ENCODE measurements around the gene ATPAF1.

Gene ATPAF1

DNA sequence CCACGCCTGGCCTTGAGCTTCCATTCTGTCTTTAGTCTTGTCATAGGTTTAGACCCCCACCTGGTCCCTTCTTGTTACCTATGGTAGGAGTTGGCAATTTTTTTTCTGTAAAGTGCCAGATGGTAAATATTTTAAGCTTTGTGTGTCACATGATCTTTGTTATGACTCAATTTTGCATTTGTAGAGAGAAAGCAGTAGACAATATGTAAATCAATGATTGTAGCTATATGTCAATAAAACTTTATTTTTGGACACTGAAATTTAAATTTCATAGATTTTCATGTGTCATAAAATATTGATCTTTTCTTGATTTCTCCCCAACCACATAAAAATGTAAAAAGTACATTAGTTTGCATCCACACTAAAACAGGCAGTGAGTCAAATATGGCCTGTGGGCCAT lies 72.1 kb downstream of the ATPAF1 start:
- H3K4me3 ChIP-seq (ENCODE audit: low read depth, low read length) = no peak overlapping the region
- no peaks in the 10 kb centered on the region for H3K4me1 ChIP-seq (ENCODE audit: control insufficient read depth, insufficient read depth, low read length)
- no peaks in the 10 kb centered on the region for H3K9me3 ChIP-seq (ENCODE audit: control insufficient read depth, insufficient read depth, low read depth, low read length)
- H3K36me3 ChIP-seq (ENCODE audit: control insufficient read depth in 2 of 2, insufficient read depth in 1 of 2, low read length in 2 of 2) = peaks cover 7 to 33% of the 10 kb centered on the region in 2 experiments
- TF ChIP-seq, protein P1, sequence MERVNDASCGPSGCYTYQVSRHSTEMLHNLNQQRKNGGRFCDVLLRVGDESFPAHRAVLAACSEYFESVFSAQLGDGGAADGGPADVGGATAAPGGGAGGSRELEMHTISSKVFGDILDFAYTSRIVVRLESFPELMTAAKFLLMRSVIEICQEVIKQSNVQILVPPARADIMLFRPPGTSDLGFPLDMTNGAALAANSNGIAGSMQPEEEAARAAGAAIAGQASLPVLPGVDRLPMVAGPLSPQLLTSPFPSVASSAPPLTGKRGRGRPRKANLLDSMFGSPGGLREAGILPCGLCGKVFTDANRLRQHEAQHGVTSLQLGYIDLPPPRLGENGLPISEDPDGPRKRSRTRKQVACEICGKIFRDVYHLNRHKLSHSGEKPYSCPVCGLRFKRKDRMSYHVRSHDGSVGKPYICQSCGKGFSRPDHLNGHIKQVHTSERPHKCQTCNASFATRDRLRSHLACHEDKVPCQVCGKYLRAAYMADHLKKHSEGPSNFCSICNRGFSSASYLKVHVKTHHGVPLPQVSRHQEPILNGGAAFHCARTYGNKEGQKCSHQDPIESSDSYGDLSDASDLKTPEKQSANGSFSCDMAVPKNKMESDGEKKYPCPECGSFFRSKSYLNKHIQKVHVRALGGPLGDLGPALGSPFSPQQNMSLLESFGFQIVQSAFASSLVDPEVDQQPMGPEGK (tag by site-specific recombination; IDR thresholded peaks at IDR 0.05) = no peak
- TF ChIP-seq ZNF555 (tag by site-specific recombination; conservative IDR thresholded peaks at IDR 0.05) (no peak), ZNF404 (tag by site-specific recombination; IDR thresholded peaks at IDR 0.05) (no peak)
- TF ChIP-seq, protein P2, sequence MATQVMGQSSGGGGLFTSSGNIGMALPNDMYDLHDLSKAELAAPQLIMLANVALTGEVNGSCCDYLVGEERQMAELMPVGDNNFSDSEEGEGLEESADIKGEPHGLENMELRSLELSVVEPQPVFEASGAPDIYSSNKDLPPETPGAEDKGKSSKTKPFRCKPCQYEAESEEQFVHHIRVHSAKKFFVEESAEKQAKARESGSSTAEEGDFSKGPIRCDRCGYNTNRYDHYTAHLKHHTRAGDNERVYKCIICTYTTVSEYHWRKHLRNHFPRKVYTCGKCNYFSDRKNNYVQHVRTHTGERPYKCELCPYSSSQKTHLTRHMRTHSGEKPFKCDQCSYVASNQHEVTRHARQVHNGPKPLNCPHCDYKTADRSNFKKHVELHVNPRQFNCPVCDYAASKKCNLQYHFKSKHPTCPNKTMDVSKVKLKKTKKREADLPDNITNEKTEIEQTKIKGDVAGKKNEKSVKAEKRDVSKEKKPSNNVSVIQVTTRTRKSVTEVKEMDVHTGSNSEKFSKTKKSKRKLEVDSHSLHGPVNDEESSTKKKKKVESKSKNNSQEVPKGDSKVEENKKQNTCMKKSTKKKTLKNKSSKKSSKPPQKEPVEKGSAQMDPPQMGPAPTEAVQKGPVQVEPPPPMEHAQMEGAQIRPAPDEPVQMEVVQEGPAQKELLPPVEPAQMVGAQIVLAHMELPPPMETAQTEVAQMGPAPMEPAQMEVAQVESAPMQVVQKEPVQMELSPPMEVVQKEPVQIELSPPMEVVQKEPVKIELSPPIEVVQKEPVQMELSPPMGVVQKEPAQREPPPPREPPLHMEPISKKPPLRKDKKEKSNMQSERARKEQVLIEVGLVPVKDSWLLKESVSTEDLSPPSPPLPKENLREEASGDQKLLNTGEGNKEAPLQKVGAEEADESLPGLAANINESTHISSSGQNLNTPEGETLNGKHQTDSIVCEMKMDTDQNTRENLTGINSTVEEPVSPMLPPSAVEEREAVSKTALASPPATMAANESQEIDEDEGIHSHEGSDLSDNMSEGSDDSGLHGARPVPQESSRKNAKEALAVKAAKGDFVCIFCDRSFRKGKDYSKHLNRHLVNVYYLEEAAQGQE (tag by site-specific recombination; IDR thresholded peaks at IDR 0.05) = no peak
- H3K27ac ChIP-seq (ENCODE audit: extremely low read depth, low read depth, low read length) = no peak overlapping the region
- ChIA-PET CTCF (interaction anchor here (0.7 kb wide), 1 partner anchor 13 kb away, joined by 4 read pairs; no protein-coding TSS in a partner anchor), POLR2A (no interaction called here)

DNA sequence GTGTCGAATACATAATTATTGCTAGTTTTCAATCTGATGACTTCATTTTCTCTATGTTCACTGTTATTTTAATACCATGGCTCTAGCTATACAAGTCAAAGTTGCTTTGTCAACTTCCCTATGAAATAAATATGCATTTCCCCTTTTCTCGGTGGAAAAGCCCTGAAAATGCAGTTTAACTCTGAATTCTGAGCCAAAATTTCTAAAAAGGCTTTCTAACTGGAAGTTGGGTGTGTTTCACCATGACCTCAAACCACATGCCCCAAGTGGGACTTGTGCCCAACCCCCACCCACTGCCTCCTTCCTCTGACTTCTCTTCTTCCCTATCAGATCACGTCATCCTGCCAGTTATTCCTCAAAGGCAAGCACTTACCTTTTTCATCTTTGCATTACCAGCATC lies 73.0 kb downstream of the ATPAF1 start:
- no peaks in the 10 kb centered on the region for H3K9me3 ChIP-seq (ENCODE audit: control insufficient read depth, insufficient read depth, low read depth, low read length)
- TF ChIP-seq ZFP3 (tag by site-specific recombination; IDR thresholded peaks at IDR 0.05; ENCODE audit: low read depth) = no peak
- TF ChIP-seq ZBTB17 (tag by site-specific recombination; IDR thresholded peaks at IDR 0.05) = no peak
- TF ChIP-seq ZNF311 (tag by site-specific recombination; IDR thresholded peaks at IDR 0.05; ENCODE audit: borderline replicate concordance) = no peak
- no peak for TF ChIP-seq OVOL3 (tag by site-specific recombination; IDR thresholded peaks at IDR 0.05)
- TF ChIP-seq FEZF1 (tag by site-specific recombination; IDR thresholded peaks at IDR 0.05) = no peak
- H3K27ac ChIP-seq (ENCODE audit: extremely low read depth, low read depth, low read length) = no peak overlapping the region
- H3K4me3 ChIP-seq (ENCODE audit: low read depth, low read length) = no peak overlapping the region
- CTCF ChIA-PET = interaction anchor here (1.3 kb wide), 1 partner anchor 27 kb away, joined by 3 read pairs; no protein-coding TSS in a partner anchor
- H3K36me3 ChIP-seq (ENCODE audit: control insufficient read depth in 2 of 2, insufficient read depth in 1 of 2, low read length in 2 of 2) = peaks cover 7 to 42% of the 10 kb centered on the region in 2 experiments
- no peaks in the 10 kb centered on the region for H3K4me1 ChIP-seq (ENCODE audit: control insufficient read depth, insufficient read depth, low read length)
- POLR2A ChIA-PET = no interaction called here

DNA sequence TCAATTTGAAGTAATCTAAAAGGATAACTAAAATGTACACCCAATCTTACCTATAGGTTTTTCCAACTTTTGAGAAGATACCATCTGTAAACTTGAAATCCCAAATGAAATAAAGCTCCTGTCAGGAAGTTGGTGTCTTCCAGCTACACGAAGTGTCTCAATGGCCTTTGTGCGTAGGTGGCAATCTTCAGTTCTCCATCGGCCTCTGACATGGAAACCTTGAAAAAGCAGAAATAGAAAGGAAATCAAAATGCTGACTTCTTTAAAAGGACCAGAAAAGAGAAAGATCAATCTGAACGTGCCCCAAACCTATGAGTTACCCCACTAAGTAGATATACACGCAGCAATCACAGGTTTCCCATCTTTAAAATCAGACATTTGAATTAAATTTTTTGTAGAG lies 74.1 kb downstream of the ATPAF1 start:
- Histone ChIP-seq H3K36me3 (ENCODE audit: control insufficient read depth in 2 of 2, insufficient read depth in 1 of 2, low read length in 2 of 2) (peaks cover 7 to 52% of the 10 kb centered on the region in 2 experiments), H3K9me3 (ENCODE audit: control insufficient read depth, insufficient read depth, low read depth, low read length) (no peaks in the 10 kb centered on the region), H3K4me3 (ENCODE audit: low read depth, low read length) (no peak overlapping the region), H3K27ac (ENCODE audit: extremely low read depth, low read depth, low read length) (no peak overlapping the region), H3K4me1 (ENCODE audit: control insufficient read depth, insufficient read depth, low read length) (no peaks in the 10 kb centered on the region)
- POLR2A ChIA-PET = interaction anchor here (1.4 kb wide), 1 partner anchor 10 kb away, joined by 4 read pairs; the partner anchor contains the start of gene MKNK1
- CTCF ChIA-PET = interaction anchor here (1.3 kb wide), 1 partner anchor 28 kb away, joined by 3 read pairs; no protein-coding TSS in a partner anchor
- no peak for TF ChIP-seq ZNF473 (tag by site-specific recombination; IDR thresholded peaks at IDR 0.05)
- no peak for TF ChIP-seq ZNF768 (tag by site-specific recombination; IDR thresholded peaks at IDR 0.05)
- TF ChIP-seq ZNF747 (tag by site-specific recombination; IDR thresholded peaks at IDR 0.05) = no peak
- TF ChIP-seq, protein P3, sequence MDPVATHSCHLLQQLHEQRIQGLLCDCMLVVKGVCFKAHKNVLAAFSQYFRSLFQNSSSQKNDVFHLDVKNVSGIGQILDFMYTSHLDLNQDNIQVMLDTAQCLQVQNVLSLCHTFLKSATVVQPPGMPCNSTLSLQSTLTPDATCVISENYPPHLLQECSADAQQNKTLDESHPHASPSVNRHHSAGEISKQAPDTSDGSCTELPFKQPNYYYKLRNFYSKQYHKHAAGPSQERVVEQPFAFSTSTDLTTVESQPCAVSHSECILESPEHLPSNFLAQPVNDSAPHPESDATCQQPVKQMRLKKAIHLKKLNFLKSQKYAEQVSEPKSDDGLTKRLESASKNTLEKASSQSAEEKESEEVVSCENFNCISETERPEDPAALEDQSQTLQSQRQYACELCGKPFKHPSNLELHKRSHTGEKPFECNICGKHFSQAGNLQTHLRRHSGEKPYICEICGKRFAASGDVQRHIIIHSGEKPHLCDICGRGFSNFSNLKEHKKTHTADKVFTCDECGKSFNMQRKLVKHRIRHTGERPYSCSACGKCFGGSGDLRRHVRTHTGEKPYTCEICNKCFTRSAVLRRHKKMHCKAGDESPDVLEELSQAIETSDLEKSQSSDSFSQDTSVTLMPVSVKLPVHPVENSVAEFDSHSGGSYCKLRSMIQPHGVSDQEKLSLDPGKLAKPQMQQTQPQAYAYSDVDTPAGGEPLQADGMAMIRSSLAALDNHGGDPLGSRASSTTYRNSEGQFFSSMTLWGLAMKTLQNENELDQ (tag by site-specific recombination; IDR thresholded peaks at IDR 0.05; ENCODE audit: low read depth) = no peak
- TF ChIP-seq ZNF175 (tag by site-specific recombination; IDR thresholded peaks at IDR 0.05) = no peak
- TF ChIP-seq, protein P4, sequence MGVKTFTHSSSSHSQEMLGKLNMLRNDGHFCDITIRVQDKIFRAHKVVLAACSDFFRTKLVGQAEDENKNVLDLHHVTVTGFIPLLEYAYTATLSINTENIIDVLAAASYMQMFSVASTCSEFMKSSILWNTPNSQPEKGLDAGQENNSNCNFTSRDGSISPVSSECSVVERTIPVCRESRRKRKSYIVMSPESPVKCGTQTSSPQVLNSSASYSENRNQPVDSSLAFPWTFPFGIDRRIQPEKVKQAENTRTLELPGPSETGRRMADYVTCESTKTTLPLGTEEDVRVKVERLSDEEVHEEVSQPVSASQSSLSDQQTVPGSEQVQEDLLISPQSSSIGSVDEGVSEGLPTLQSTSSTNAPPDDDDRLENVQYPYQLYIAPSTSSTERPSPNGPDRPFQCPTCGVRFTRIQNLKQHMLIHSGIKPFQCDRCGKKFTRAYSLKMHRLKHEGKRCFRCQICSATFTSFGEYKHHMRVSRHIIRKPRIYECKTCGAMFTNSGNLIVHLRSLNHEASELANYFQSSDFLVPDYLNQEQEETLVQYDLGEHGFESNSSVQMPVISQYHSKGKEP (tag by site-specific recombination; IDR thresholded peaks at IDR 0.05) = no peak
- TF ChIP-seq, protein P2 (tag by site-specific recombination; IDR thresholded peaks at IDR 0.05) = no peak
- no peak for TF ChIP-seq YY2 (tag by site-specific recombination; IDR thresholded peaks at IDR 0.05)
- no peak for TF ChIP-seq ZNF596 (tag by site-specific recombination; IDR thresholded peaks at IDR 0.05)

Data from HEK293 (cell line).